ENCODE results near the gene HSPA5.

GRCh38 chr9:125284855-125285254 is 43.7 kb upstream of the HSPA5 start:
- TF ChIP-seq CTCF (IDR thresholded peaks at IDR 0.05; ENCODE audit: low read depth, low read length, poor library complexity, severe bottlenecking) (no peak), EZH2phosphoT487 (IDR thresholded peaks at IDR 0.05; ENCODE audit: borderline replicate concordance, low read length) (no peak)

Data from DOHH2 (cell line).